ENCODE results near the gene CARD11.

CARD11 gene

GRCh38 chr7:2974093-2974819 lies 69.4 kb downstream of the CARD11 start:
- H3K27me3 ChIP-seq, result no peaks in the 10 kb centered on the region
- no peak for DNase-seq
- TF ChIP-seq CTCF (IDR thresholded peaks at IDR 0.05; ENCODE audit: low read depth, low read length), result no peak
- H3K9me3 ChIP-seq, result no peaks in the 10 kb centered on the region
- H3K36me3 ChIP-seq, result no peaks in the 10 kb centered on the region
- no peak overlapping the region for H3K4me3 ChIP-seq (ENCODE audit: low read depth, low read length)
- H3K4me1 ChIP-seq, result no peaks in the 10 kb centered on the region

- no peaks in the 10 kb centered on the region for H3K36me3 ChIP-seq
- H3K4me1 ChIP-seq, result no peaks in the 10 kb centered on the region
- no peak for DNase-seq
- no peaks in the 10 kb centered on the region for H3K27me3 ChIP-seq
- H3K4me3 ChIP-seq (ENCODE audit: low read depth, low read length), result no peak overlapping the region
- no peak for TF ChIP-seq CTCF (IDR thresholded peaks at IDR 0.05; ENCODE audit: low read depth, low read length)
- H3K9me3 ChIP-seq, result no peaks in the 10 kb centered on the region
Observed at GRCh38 chr7:2972835-2973161, 70.9 kb downstream of the CARD11 start.

- TF ChIP-seq CTCF (IDR thresholded peaks at IDR 0.05; ENCODE audit: low read depth, low read length), result no peak
- Histone ChIP-seq H3K36me3 (no peaks in the 10 kb centered on the region), H3K9me3 (no peaks in the 10 kb centered on the region), H3K27me3 (no peaks in the 10 kb centered on the region), H3K4me3 (ENCODE audit: low read depth, low read length) (no peak overlapping the region), H3K4me1 (no peaks in the 10 kb centered on the region)
- DNase-seq, result no peak
Observed at GRCh38 chr7:2971914-2972834, 71.5 kb downstream of the CARD11 start.

GRCh38 chr7:2970861-2971260 lies 72.8 kb downstream of the CARD11 start:
- DNase-seq, result no peak
- no peaks in the 10 kb centered on the region for H3K4me1 ChIP-seq
- H3K4me3 ChIP-seq (ENCODE audit: low read depth, low read length), result no peak overlapping the region
- no peak for TF ChIP-seq CTCF (IDR thresholded peaks at IDR 0.05; ENCODE audit: low read depth, low read length)
- no peaks in the 10 kb centered on the region for H3K27me3 ChIP-seq
- H3K9me3 ChIP-seq, result peaks cover 2% of the 10 kb centered on the region; the same call in 1 of the 2 replicates
- H3K36me3 ChIP-seq, result no peaks in the 10 kb centered on the region

- TF ChIP-seq CTCF (IDR thresholded peaks at IDR 0.05; ENCODE audit: low read depth, low read length), result no peak
- no peaks in the 10 kb centered on the region for H3K4me1 ChIP-seq
- peaks cover 6% of the 10 kb centered on the region; the same call in 1 of the 2 replicates for H3K9me3 ChIP-seq
- no peak overlapping the region for H3K4me3 ChIP-seq (ENCODE audit: low read depth, low read length)
- DNase-seq, result no peak
- no peaks in the 10 kb centered on the region for H3K27me3 ChIP-seq
- H3K36me3 ChIP-seq, result no peaks in the 10 kb centered on the region
Observed at GRCh38 chr7:2970307-2970664, 73.4 kb downstream of the CARD11 start.

Measured in BE2C (cell line).